ENCODE results near the gene CRNKL1.

- TF ChIP-seq MAX (IDR thresholded peaks at IDR 0.05; ENCODE audit: insufficient read depth, insufficient read length): no peak
- TF ChIP-seq POLR2A (IDR thresholded peaks at IDR 0.05; ENCODE audit: low read depth, low read length): no peak
- peak; percentile 51 for TF ChIP-seq FOS (IDR thresholded peaks at IDR 0.05; ENCODE audit: borderline replicate concordance, insufficient read depth, low read length)
- no peak for TF ChIP-seq CTCF (IDR thresholded peaks at IDR 0.05; ENCODE audit: extremely low read depth in 1 of 2, insufficient read depth in 1 of 2, low read depth in 1 of 2, low read length in 2 of 2)
- no peak for TF ChIP-seq EZH2 (IDR thresholded peaks at IDR 0.05; ENCODE audit: borderline replicate concordance, low read depth, low read length, severe bottlenecking)
- no peak for TF ChIP-seq POLR2AphosphoS5 (IDR thresholded peaks at IDR 0.05; ENCODE audit: insufficient read depth, low read depth, low read length)
- TF ChIP-seq GATA2 (IDR thresholded peaks at IDR 0.05; ENCODE audit: insufficient read depth, insufficient read length, low read depth, low read length): no peak
- no peak for TF ChIP-seq MYC (IDR thresholded peaks at IDR 0.05; ENCODE audit: low read depth, low read length)
- TF ChIP-seq JUN (IDR thresholded peaks at IDR 0.05; ENCODE audit: borderline replicate concordance, insufficient read depth, insufficient read length, low read depth): peak; percentile 13
Observed at GRCh38 chr20:19993958-19994669, 58.2 kb downstream of the CRNKL1 start.

Data from endothelial cell of umbilical vein (primary cell).